Activated T-cell treated with anti-CD3 and anti-CD28 coated beads, Interleukin-2, amount 50 U/mL, for 4 hours (primary cell): ENCODE measurements around the gene CDX4. TPM values are rescaled to one million over a fixed set of nuclear protein-coding genes. Genes with fewer than 3 reads are reported as not detected.
"Not testable (repeated sequence)": the region's sequence is repeated elsewhere in the genome, so short reads cannot be mapped to it uniquely, and the experiment has no call there.

ENCODE experiments used
- ATAC-seq, 2 donors: fragments of 200-7000 bp; cut with Tn5 transposase; one replicate each; pipeline ENCODE4 v1.10.0; 2021
- DNase-seq: peaks from one replicate; pipeline ENCODE4 v3.0.0-alpha.2; 2020
- H3K27me3 Mint-ChIP-seq: one replicate; pipeline ENCODE4 v1.8.0; 2021; ENCODE audit warnings: low read depth, mixed read lengths
- H3K36me3 Mint-ChIP-seq: one replicate; pipeline ENCODE4 v1.8.0; 2022; ENCODE audit warnings: mixed read lengths; ENCODE audit not compliant: insufficient read depth
- H3K4me1 Mint-ChIP-seq: one replicate; pipeline ENCODE4 v1.8.0; 2021; ENCODE audit warnings: low read depth, mixed read lengths
- H3K4me3 Mint-ChIP-seq: one replicate; pipeline ENCODE4 v1.8.0; 2021; ENCODE audit warnings: mild to moderate bottlenecking, moderate library complexity, mixed read lengths
- H3K9me3 Mint-ChIP-seq: one replicate; pipeline ENCODE4 v1.8.0; 2021; ENCODE audit warnings: mixed read lengths
- total RNA-seq, 3 donors: library from RNA; stranded (reverse); gene quantifications; one replicate each; pipeline ENCODE4 v1.2.1, GENCODE V29; 2021

CDX4 gene
- total RNA-seq = not detected

- ATAC-seq (no peak), DNase-seq (no peak)
- Mint-ChIP-seq H3K9me3 (no peaks in the 10 kb centered on the region), H3K4me1 (no peaks in the 10 kb centered on the region), H3K27me3 (peaks cover 31% of the 10 kb centered on the region), H3K4me3 (no peak within 1 kb of the TSS), H3K36me3 (no peaks in the 10 kb centered on the region)
Observed at GRCh38 chrX:73446831-73447230, at the start of gene CDX4. CDX4 (plus strand) TSS chrX:73447053; CDS start chrX:73447254, 201 bp downstream.

- Mint-ChIP-seq H3K27me3 (peaks cover 9% of the 10 kb centered on the region), H3K9me3 (no peaks in the 10 kb centered on the region), H3K4me3 (no peak overlapping the region), H3K36me3 (no peaks in the 10 kb centered on the region), H3K4me1 (no peaks in the 10 kb centered on the region)
- DNase-seq (no peak), ATAC-seq (no peak)
Observed at GRCh38 chrX:73398185-73398914, 48.5 kb upstream of the CDX4 start.

GRCh38 chrX:73400136-73400748 lies 46.6 kb upstream of the CDX4 start:
- no peak for DNase-seq
- Mint-ChIP-seq H3K27me3 (peaks cover 9% of the 10 kb centered on the region), H3K4me3 (no peak overlapping the region), H3K9me3 (no peaks in the 10 kb centered on the region), H3K4me1 (no peaks in the 10 kb centered on the region), H3K36me3 (no peaks in the 10 kb centered on the region)
- no peak for ATAC-seq

GRCh38 chrX:73401591-73402266 lies 45.1 kb upstream of the CDX4 start:
- Mint-ChIP-seq H3K4me1 (no peaks in the 10 kb centered on the region), H3K36me3 (no peaks in the 10 kb centered on the region), H3K27me3 (peaks cover 9% of the 10 kb centered on the region), H3K9me3 (no peaks in the 10 kb centered on the region), H3K4me3 (no peak overlapping the region)
- DNase-seq (no peak), ATAC-seq (no peak)

GRCh38 chrX:73412930-73413329 lies 33.9 kb upstream of the CDX4 start:
- DNase-seq (no peak), ATAC-seq (no peak)
- H3K9me3 Mint-ChIP-seq = peaks cover 14% of the 10 kb centered on the region
- no peaks in the 10 kb centered on the region for H3K36me3 Mint-ChIP-seq
- H3K27me3 Mint-ChIP-seq = no peaks in the 10 kb centered on the region
- no peaks in the 10 kb centered on the region for H3K4me1 Mint-ChIP-seq
- no peak overlapping the region for H3K4me3 Mint-ChIP-seq

- Mint-ChIP-seq H3K4me1 (no peaks in the 10 kb centered on the region), H3K4me3 (no peak overlapping the region)
Observed at GRCh38 chrX:73447311-73447794, 500 bp downstream of the CDX4 start.

GRCh38 chrX:73448379-73448778 lies 1.5 kb downstream of the CDX4 start:
- Mint-ChIP-seq H3K4me3 (peak overlapping the region; percentile 21), H3K4me1 (no peaks in the 10 kb centered on the region), H3K27me3 (peaks cover 34% of the 10 kb centered on the region)

More at GRCh38 chrX:73447311-73447794, 500 bp downstream of the CDX4 start:
- no peaks in the 10 kb centered on the region for H3K36me3 Mint-ChIP-seq
- DNase-seq (no peak), ATAC-seq (no peak)
- no peaks in the 10 kb centered on the region for H3K9me3 Mint-ChIP-seq
- peaks cover 34% of the 10 kb centered on the region for H3K27me3 Mint-ChIP-seq

GRCh38 chrX:73455171-73455570 lies 8.3 kb downstream of the CDX4 start:
- Mint-ChIP-seq H3K9me3 (no peaks in the 10 kb centered on the region), H3K27me3 (peaks cover 8% of the 10 kb centered on the region), H3K36me3 (no peaks in the 10 kb centered on the region), H3K4me3 (no peak overlapping the region), H3K4me1 (no peaks in the 10 kb centered on the region)
- DNase-seq (no peak), ATAC-seq (no peak)

More at GRCh38 chrX:73448379-73448778, 1.5 kb downstream of the CDX4 start:
- no peaks in the 10 kb centered on the region for H3K36me3 Mint-ChIP-seq
- ATAC-seq (no peak), DNase-seq (no peak)
- no peaks in the 10 kb centered on the region for H3K9me3 Mint-ChIP-seq

- H3K4me1 Mint-ChIP-seq = no peaks in the 10 kb centered on the region
- H3K4me3 Mint-ChIP-seq = no peak overlapping the region
- ATAC-seq = no peak
- no peaks in the 10 kb centered on the region for H3K9me3 Mint-ChIP-seq
- H3K36me3 Mint-ChIP-seq = no peaks in the 10 kb centered on the region
- H3K27me3 Mint-ChIP-seq = peaks cover 5% of the 10 kb centered on the region
- DNase-seq = no peak
Observed at GRCh38 chrX:73457306-73457705, 10.5 kb downstream of the CDX4 start.

- H3K9me3 Mint-ChIP-seq = no peaks in the 10 kb centered on the region
- no peak for DNase-seq
- no peak for ATAC-seq
- H3K27me3 Mint-ChIP-seq = peaks cover 2% of the 10 kb centered on the region
- H3K4me3 Mint-ChIP-seq = no peak overlapping the region
- H3K36me3 Mint-ChIP-seq = no peaks in the 10 kb centered on the region
- H3K4me1 Mint-ChIP-seq = no peaks in the 10 kb centered on the region
Observed at GRCh38 chrX:73468376-73468775, 21.5 kb downstream of the CDX4 start.

- Mint-ChIP-seq H3K4me1 (no peaks in the 10 kb centered on the region), H3K27me3 (no peaks in the 10 kb centered on the region), H3K36me3 (no peaks in the 10 kb centered on the region), H3K9me3 (peaks cover 18% of the 10 kb centered on the region), H3K4me3 (no peak overlapping the region)
- DNase-seq = no peak
- ATAC-seq = no peak
Observed at GRCh38 chrX:73478961-73479360, 32.1 kb downstream of the CDX4 start.

GRCh38 chrX:73481521-73481920 lies 34.7 kb downstream of the CDX4 start:
- DNase-seq (no peak), ATAC-seq (no peak)
- H3K9me3 Mint-ChIP-seq = peaks cover 18% of the 10 kb centered on the region
- H3K4me3 Mint-ChIP-seq = no peak overlapping the region
- H3K4me1 Mint-ChIP-seq = no peaks in the 10 kb centered on the region
- H3K27me3 Mint-ChIP-seq = no peaks in the 10 kb centered on the region
- H3K36me3 Mint-ChIP-seq = no peaks in the 10 kb centered on the region

- no peaks in the 10 kb centered on the region for H3K36me3 Mint-ChIP-seq
- ATAC-seq (no peak), DNase-seq (no peak)
- H3K9me3 Mint-ChIP-seq = peaks cover 12% of the 10 kb centered on the region
- no peaks in the 10 kb centered on the region for H3K4me1 Mint-ChIP-seq
- no peak overlapping the region for H3K4me3 Mint-ChIP-seq
- no peaks in the 10 kb centered on the region for H3K27me3 Mint-ChIP-seq
Observed at GRCh38 chrX:73490661-73491060, 43.8 kb downstream of the CDX4 start.

GRCh38 chrX:73492178-73492577 lies 45.3 kb downstream of the CDX4 start:
- H3K4me1 Mint-ChIP-seq, H3K4me3 Mint-ChIP-seq, H3K27me3 Mint-ChIP-seq, DNase-seq, H3K36me3 Mint-ChIP-seq, ATAC-seq: not testable (repeated sequence)
- H3K9me3 Mint-ChIP-seq = peaks cover 23% of the 10 kb centered on the region
